ENCODE results near the gene RNF148. TPM values are rescaled to one million over a fixed set of nuclear protein-coding genes. Genes with fewer than 3 reads are reported as not detected.
"Not testable (repeated sequence)": the region's sequence is repeated elsewhere in the genome, so short reads cannot be mapped to it uniquely, and the experiment has no call there.

RNF148 gene
- total RNA-seq, 1 donor from 2014 or later, result not detected

GRCh38 chr7:122684504-122684903, 18.2 kb downstream of the RNF148 start:
- ChIA-PET POLR2A (no interaction called here), CTCF (no interaction called here)
- no peak overlapping the region for H3K4me3 Mint-ChIP-seq
- ATAC-seq (ENCODE audit: low read depth) (no peak), DNase-seq (no peak)
- no peaks in the 10 kb centered on the region for H3K27me3 Mint-ChIP-seq
- H3K9me3 Mint-ChIP-seq, result no peaks in the 10 kb centered on the region
- intact Hi-C loops (cut with micrococcal nuclease), result no loop called here
- no peaks in the 10 kb centered on the region for H3K4me1 Mint-ChIP-seq
- no peaks in the 10 kb centered on the region for H3K36me3 Mint-ChIP-seq (ENCODE audit: low read depth)
- TF ChIP-seq CTCF (IDR thresholded peaks at IDR 0.05), result no peak
- H3K27ac Mint-ChIP-seq, result no peak overlapping the region

- H3K4me3 Mint-ChIP-seq, result no peak overlapping the region
- TF ChIP-seq CTCF (IDR thresholded peaks at IDR 0.05), result no peak
- H3K36me3 Mint-ChIP-seq (ENCODE audit: low read depth), result no peaks in the 10 kb centered on the region
- H3K9me3 Mint-ChIP-seq, result no peaks in the 10 kb centered on the region
- ATAC-seq (ENCODE audit: low read depth) (no peak), DNase-seq (no peak)
- ChIA-PET CTCF (no interaction called here), POLR2A (no interaction called here)
- no peaks in the 10 kb centered on the region for H3K4me1 Mint-ChIP-seq
- intact Hi-C loops (cut with micrococcal nuclease), result no loop called here
- no peaks in the 10 kb centered on the region for H3K27me3 Mint-ChIP-seq
- H3K27ac Mint-ChIP-seq, result no peak overlapping the region
These were observed 19.7 kb downstream of the RNF148 start for GRCh38 chr7:122682815-122683550.

GRCh38 chr7:122681186-122681585, 21.5 kb downstream of the RNF148 start:
- H3K4me1 Mint-ChIP-seq; CTCF ChIA-PET; intact Hi-C loops (cut with micrococcal nuclease); ATAC-seq (ENCODE audit: low read depth); H3K9me3 Mint-ChIP-seq; DNase-seq; H3K36me3 Mint-ChIP-seq (ENCODE audit: low read depth); POLR2A ChIA-PET; H3K27ac Mint-ChIP-seq; H3K4me3 Mint-ChIP-seq; H3K27me3 Mint-ChIP-seq: not testable (repeated sequence)

GRCh38 chr7:122679813-122680212, 22.9 kb downstream of the RNF148 start:
- ATAC-seq (ENCODE audit: low read depth) (no peak), DNase-seq (no peak)
- Mint-ChIP-seq H3K27me3 (no peaks in the 10 kb centered on the region), H3K9me3 (no peaks in the 10 kb centered on the region), H3K27ac (no peak overlapping the region), H3K36me3 (ENCODE audit: low read depth) (no peaks in the 10 kb centered on the region), H3K4me1 (no peaks in the 10 kb centered on the region), H3K4me3 (no peak overlapping the region)
- intact Hi-C loops (cut with micrococcal nuclease), result no loop called here
- CTCF ChIA-PET, result no interaction called here
- TF ChIP-seq CTCF (IDR thresholded peaks at IDR 0.05), result no peak
- POLR2A ChIA-PET, result no interaction called here

GRCh38 chr7:122679269-122679709, 23.4 kb downstream of the RNF148 start:
- H3K9me3 Mint-ChIP-seq; CTCF ChIA-PET; intact Hi-C loops (cut with micrococcal nuclease); H3K27ac Mint-ChIP-seq; H3K27me3 Mint-ChIP-seq; ATAC-seq (ENCODE audit: low read depth); H3K36me3 Mint-ChIP-seq (ENCODE audit: low read depth); H3K4me1 Mint-ChIP-seq; DNase-seq; H3K4me3 Mint-ChIP-seq; POLR2A ChIA-PET: not testable (repeated sequence)

GRCh38 chr7:122677149-122677548, 25.6 kb downstream of the RNF148 start:
- no peak for DNase-seq
- H3K27ac Mint-ChIP-seq, result no peak overlapping the region
- no peaks in the 10 kb centered on the region for H3K27me3 Mint-ChIP-seq
- H3K36me3 Mint-ChIP-seq (ENCODE audit: low read depth), result no peaks in the 10 kb centered on the region
- intact Hi-C loops (cut with micrococcal nuclease), result no loop called here
- ChIA-PET CTCF (no interaction called here), POLR2A (no interaction called here)
- TF ChIP-seq CTCF (IDR thresholded peaks at IDR 0.05), result no peak
- no peaks in the 10 kb centered on the region for H3K4me1 Mint-ChIP-seq
- H3K9me3 Mint-ChIP-seq, result no peaks in the 10 kb centered on the region
- no peak overlapping the region for H3K4me3 Mint-ChIP-seq
- no peak for ATAC-seq (ENCODE audit: low read depth)
